NCI-H2107 treated with DMSO at 0.1 percent for 48 hours (cell line): Measurements from ENCODE around the gene OR10H1.
"Not testable (repeated sequence)": the region's sequence is repeated elsewhere in the genome, so short reads cannot be mapped to it uniquely, and the experiment has no call there.

ENCODE experiments used
- DNase-seq: peaks from one replicate; lab custom pipeline; 2025; ENCODE audit not compliant: unreplicated experiment; lab: John Stamatoyannopoulos, UW

The OR10H1 gene

DNA sequence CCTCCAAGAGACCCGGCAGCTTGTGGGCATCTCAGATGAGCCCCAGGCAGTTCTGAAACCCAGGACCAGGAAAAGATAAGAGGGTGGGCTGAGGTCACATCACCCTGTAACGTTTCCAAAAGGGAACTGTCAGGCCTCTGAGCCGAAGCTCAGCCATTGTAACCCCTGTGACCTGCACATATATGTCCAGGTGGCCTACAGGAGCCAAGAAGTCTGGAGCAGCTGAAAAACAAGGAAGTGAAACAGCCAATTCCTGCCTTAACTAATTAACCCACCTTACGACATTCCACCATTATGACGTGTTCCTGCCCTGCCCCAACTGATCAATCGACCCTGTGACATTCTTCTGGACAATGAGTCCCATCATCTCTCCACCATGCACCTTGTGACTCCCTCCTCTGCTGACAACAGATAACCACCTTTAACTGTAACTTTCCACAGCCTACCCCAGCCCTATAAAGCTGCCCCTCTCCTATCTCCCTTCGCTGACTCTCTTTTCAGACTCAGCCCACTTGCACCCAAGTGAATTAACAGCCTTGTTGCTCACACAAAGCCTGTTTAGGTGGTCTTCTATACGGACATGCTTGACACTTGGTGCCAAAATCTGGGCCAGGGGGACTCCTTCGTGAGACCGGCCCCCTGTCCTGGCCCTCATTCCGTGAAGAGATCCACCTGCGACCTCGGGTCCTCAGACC, 13.3 kb upstream of the OR10H1 start:
- DNase-seq, result not testable (repeated sequence)

GRCh38 chr19:15828121-15828610, 12.7 kb upstream of the OR10H1 start:
- DNase-seq, result no peak

DNA sequence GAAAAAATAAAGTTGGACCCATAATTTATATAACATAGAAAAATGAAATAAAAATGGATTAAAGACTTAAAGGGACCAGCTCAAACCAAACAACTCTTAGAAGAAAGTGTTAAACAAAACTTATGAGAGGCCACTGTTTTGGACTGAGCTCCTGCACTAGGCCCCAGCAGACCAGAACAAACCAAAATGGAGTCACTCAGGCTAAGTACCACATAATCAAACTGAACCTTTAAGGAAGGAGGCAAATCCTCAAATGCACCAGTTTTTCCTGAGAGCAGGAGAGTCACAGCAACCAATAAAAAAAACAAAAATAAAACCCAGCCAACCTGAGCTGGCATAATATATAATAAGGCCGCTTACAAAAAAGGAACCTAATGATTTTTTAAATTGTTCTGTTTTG, 10.3 kb upstream of the OR10H1 start:
- no peak for DNase-seq

GRCh38 chr19:15820646-15821045, 5.2 kb upstream of the OR10H1 start:
- no peak for DNase-seq

DNA sequence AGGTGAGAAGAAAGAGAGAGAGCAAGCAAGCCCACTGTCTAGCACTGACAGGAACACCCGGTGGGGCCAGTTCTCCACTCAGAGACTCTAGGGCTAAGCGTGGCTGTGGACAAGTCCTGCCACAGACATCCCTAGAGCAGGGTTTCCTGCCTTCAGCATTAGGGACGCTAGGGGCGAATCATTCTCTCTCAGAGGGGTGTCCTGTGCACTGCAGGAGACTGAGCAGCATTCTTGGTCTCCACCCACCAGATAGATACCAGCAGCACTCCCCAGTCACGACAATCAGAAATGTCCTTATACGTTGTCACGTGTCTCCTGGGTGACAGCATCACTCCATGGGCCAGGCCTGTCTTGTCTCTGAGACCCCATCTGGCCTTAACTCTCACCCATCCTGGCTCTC, 1.5 kb downstream of the OR10H1 start:
- no peak for DNase-seq

GRCh38 chr19:15812060-15812722, 3.3 kb downstream of the OR10H1 start:
- DNase-seq, result no peak

- no peak for DNase-seq
These were observed 4.0 kb downstream of the OR10H1 start for GRCh38 chr19:15811476-15811875.

DNA sequence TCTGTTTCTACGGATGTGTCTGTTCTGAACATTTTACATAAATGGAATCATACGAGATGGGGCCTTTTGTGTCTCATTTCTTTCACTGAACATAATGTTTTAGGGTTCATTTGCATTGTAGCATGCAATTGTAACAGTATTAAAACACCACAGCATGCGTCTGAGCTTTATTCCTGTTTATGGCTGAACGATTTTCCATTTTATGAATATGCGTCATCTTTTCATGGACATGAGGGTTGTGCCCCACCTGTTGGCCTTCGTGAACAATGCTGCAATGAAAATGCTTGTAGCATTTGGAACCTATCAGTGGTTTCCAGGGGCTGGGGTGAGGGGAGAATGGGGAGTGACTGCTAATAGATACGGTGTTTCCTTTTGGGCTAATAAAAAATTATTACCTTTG, 5.1 kb downstream of the OR10H1 start:
- no peak for DNase-seq

DNA sequence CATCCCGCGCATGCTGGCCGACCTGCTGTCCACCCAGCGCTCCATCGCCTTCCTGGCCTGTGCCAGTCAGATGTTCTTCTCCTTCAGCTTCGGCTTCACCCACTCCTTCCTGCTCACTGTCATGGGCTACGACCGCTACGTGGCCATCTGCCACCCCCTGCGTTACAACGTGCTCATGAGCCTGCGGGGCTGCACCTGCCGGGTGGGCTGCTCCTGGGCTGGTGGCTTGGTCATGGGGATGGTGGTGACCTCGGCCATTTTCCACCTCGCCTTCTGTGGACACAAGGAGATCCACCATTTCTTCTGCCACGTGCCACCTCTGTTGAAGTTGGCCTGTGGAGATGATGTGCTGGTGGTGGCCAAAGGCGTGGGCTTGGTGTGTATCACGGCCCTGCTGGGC, 21.2 kb downstream of the OR10H1 start:
- DNase-seq, result not testable (repeated sequence)

- no peak for DNase-seq
These were observed 25.4 kb downstream of the OR10H1 start for GRCh38 chr19:15790096-15790495.

GRCh38 chr19:15788594-15789270, 26.7 kb downstream of the OR10H1 start:
- DNase-seq, result no peak

- no peak for DNase-seq
These were observed 27.8 kb downstream of the OR10H1 start, which contains the start of gene OR10H5 for GRCh38 chr19:15787611-15788155. OR10H5 (plus strand) TSS chr19:15787661; CDS start chr19:15794049, 6,388 bp downstream.

GRCh38 chr19:15782896-15783295, 32.6 kb downstream of the OR10H1 start:
- DNase-seq, result not testable (repeated sequence)

DNA sequence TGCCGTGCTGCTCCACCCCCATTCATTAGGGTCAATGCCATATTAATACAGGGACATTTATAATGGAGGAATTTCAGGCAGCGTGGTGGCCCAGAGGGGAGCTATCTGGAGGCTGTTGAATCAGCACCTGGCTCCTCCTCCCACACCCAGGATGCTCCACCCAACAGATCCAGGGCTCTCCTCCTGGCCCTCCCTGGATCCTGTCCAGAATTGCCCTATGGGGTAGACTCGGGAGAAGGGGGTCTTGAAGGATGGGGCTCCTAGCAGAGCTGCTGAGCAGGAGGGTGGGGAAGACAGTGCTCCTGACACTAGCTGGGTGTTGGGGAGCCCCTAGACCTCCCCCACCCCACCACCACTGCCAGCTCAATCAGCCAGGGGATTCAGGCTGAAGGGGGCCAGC, 33.3 kb downstream of the OR10H1 start:
- no peak for DNase-seq

DNA sequence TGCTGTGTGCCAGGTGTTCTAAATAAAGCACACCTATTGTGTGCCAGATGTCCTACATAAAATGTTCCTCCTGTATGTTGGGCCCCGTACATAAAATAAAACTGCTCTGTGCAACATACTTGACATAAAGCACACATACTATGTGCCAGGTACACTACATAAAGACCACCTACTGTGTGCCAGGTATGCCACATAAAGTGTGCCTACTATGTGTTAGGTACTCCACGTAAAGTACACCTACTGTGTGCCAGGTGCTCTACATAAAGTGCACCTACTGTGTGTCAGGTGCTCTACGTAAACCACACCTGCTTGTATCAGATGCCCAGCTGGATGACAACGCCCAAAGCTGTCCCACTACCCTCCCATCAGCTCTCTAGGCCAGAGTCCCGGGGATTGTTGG, 33.8 kb downstream of the OR10H1 start:
- no peak for DNase-seq

- DNase-seq, result no peak
These were observed 34.6 kb downstream of the OR10H1 start for GRCh38 chr19:15780610-15781418.

GRCh38 chr19:15779756-15780476, 35.5 kb downstream of the OR10H1 start:
- DNase-seq, result peak; percentile 1

- no peak for DNase-seq
These were observed 38.2 kb downstream of the OR10H1 start for GRCh38 chr19:15776991-15777970.

DNA sequence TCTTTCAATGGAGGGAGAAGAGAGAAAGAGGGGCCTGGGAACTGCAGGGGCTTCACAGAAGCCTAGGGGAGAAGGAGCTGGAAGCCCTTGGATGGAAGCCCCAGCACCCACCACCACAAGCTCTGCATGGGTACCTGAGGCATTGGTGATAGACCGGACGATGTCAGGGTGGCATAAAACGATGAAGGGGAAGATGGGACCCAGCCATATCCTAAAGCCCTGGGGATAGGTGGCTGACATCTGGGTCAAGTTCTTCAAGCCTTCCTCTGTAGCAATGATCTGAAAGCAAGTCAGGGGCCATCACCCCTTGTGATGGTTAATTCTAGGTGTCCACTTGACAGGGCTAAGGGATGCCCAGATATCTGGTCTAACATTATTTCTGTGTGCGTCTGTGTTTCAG, 39.2 kb downstream of the OR10H1 start:
- no peak for DNase-seq
